Heart left ventricle (tissue), 13 donors: ENCODE results near the gene INTS13.
"Not testable (repeated sequence)": the region's sequence is repeated elsewhere in the genome, so short reads cannot be mapped to it uniquely, and the experiment has no call there.

Experiments
- CTCF ChIP-seq, 12 donors: fragments of 200-600 bp; sonication (generic) in 4 of 12; IDR thresholded peaks; one replicate each; pipeline versions ENCODE4 v1.5.0 to v1.8.0; 2018 to 2022; ENCODE audit warnings: antibody characterized with exemption in 12 of 12, mild to moderate bottlenecking in 5 of 12
- POLR2A ChIP-seq, 2 donors: fragments of 450-650 bp; IDR thresholded peaks; one replicate each; pipeline ENCODE4 v1.6.1; 2017; ENCODE audit warnings: antibody characterized with exemption in 2 of 2, mild to moderate bottlenecking in 2 of 2, moderate library complexity in 2 of 2
- donor health status: ischemic (EF 13 %, LVEDD 7.1; RV severe dilation, severe dysfunction).
- donor health status: DM: no; HTN: yes; CAD: no.
- donor health status: DM: no; HTN: no; CAD: no.
- donor health status: ischemic (EF 25% LVEDD 6.9; RV normal size, moderate dysfunction).
- donor health status: ischemic (EF 25% LVEDD 5.7; RV mildly dilated, moderate dysfunction).
- donor health status: ischemic (EF 35%, LVEDD 5.7; RV mildly dilated, moderate dysfunction).
- donor health status: nonischemic (EF 11% LVEDD 7.7; RV severe dilation, severe dysfunction).
- donor health status: DM: yes; HTN: yes; CAD: no.
- donor health status: PGD.
- donor health status: ischemic (EF 29% LVEDD 5.4; RV normal size, mild dysfunction).
- donor health status: nonischemic (EF 23%, LVEDD 6.1; RV moderate dilation, normal function).

GRCh38 chr12:26961391-26961790 is 23.6 kb upstream of the INTS13 start:
- TF ChIP-seq POLR2A, CTCF (IDR thresholded peaks at IDR 0.05): not testable (repeated sequence)
